Activated naive CD4-positive, alpha-beta T cell treated with anti-CD3 and anti-CD28 coated beads, Interleukin-2, amount 50 U/mL, for 72 hours (primary cell): Measurements from ENCODE around the gene COCH. TPM values are rescaled to one million over a fixed set of nuclear protein-coding genes. Genes with fewer than 3 reads are reported as not detected.

ENCODE experiments used
- ATAC-seq, 2 donors: fragments of 150-1000 bp; cut with Tn5 transposase; 2 replicates each; pipeline ENCODE4 v1.10.0; 2021; ENCODE audit warnings: mild to moderate bottlenecking in 2 of 2, moderate library complexity in 2 of 2
- DNase-seq, 2 donors: peaks; one replicate each; pipeline ENCODE4 v3.0.0; 2021 to 2022; ENCODE audit warnings: low spot score in 2 of 2
- H3K27ac Mint-ChIP-seq, 2 donors: one replicate each; pipeline ENCODE4 v1.8.0; 2022; ENCODE audit warnings: mild to moderate bottlenecking in 2 of 2, mixed read lengths in 2 of 2
- H3K36me3 Mint-ChIP-seq, 2 donors: one replicate each; pipeline ENCODE4 v1.8.0; 2022; ENCODE audit warnings: mixed read lengths in 2 of 2
- H3K9me3 Mint-ChIP-seq, 2 donors: one replicate each; pipeline ENCODE4 v1.8.0; 2022; ENCODE audit warnings: mixed read lengths in 2 of 2
- total RNA-seq, 2 donors: library from RNA; stranded (reverse); gene quantifications; one replicate each; pipeline ENCODE4 v1.2.3, GENCODE V29; 2022

The COCH gene
- 1 to 10 TPM in 1 of 2 donors, under 1 TPM in 1; 0.57 to 1.4 TPM for total RNA-seq

GRCh38 chr14:30874120-30874998 lies at the start of gene COCH:
Gene COCH (plus strand): TSS chr14:30874559. CDS start chr14:30874939, 380 bp downstream.
- Mint-ChIP-seq H3K36me3 (peaks cover 0 to 9% of the 10 kb centered on the region in 2 donors), H3K27ac (no peak within 1 kb of the TSS), H3K9me3 (no peaks in the 10 kb centered on the region)
- ATAC-seq (peak; percentile 76 to 88), DNase-seq (peak in 1 of 2 donors; percentile 36)

DNA sequence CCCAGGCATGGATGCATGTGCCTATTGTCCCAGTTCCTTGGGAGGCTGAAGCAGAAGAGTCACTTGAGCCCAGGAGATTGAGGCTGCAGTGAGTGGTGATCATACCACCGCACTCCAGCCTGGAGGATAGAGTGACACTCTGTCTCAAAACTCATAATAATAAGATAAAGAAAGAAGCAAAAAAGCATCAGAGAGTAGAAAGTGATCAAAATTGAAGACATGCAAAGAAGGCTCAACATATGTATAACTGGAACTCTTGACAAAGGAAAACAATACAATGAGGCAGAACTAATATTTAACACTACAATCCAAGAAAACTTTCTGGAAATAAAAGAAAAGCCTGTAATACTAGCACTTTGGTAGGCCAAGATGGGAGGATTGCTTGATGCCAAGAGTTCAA lies 48.3 kb upstream of the COCH start:
- peaks cover 12 to 18% of the 10 kb centered on the region in 2 donors for H3K9me3 Mint-ChIP-seq
- no peak for ATAC-seq
- DNase-seq, result no peak
- H3K36me3 Mint-ChIP-seq, result peaks cover 8 to 13% of the 10 kb centered on the region in 2 donors
- no peak overlapping the region for H3K27ac Mint-ChIP-seq

GRCh38 chr14:30829853-30830252 lies 44.5 kb upstream of the COCH start:
- DNase-seq (no peak), ATAC-seq (no peak)
- Mint-ChIP-seq H3K27ac (no peak overlapping the region), H3K36me3 (peaks cover 10 to 15% of the 10 kb centered on the region in 2 donors), H3K9me3 (peaks cover 10 to 25% of the 10 kb centered on the region in 2 donors)

- H3K27ac Mint-ChIP-seq, result no peak overlapping the region
- no peak for ATAC-seq
- peaks cover 9 to 10% of the 10 kb centered on the region in 2 donors for H3K36me3 Mint-ChIP-seq
- H3K9me3 Mint-ChIP-seq, result peaks cover 10 to 18% of the 10 kb centered on the region in 2 donors
- no peak for DNase-seq
Observed at GRCh38 chr14:30834353-30834752, 40.0 kb upstream of the COCH start.

DNA sequence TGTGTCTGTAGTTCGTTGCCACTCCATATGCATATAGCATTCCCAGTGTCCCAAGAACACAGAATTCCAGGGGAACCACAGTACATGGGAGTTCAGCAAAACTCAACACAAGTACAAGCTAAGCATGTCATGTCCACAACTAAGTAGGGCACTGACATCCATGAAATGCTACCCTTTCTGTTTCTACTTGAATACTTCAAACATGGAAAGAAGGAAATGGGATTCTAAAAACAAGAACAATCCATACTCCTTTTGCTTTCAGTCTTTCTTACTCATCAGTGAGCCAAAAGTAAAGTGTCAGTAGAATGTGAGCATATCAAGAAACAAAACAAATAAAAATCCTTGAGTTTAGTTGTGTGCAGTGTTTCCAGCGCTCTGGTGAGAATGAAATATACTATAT lies 36.0 kb upstream of the COCH start:
- peaks cover 10 to 12% of the 10 kb centered on the region in 2 donors for H3K9me3 Mint-ChIP-seq
- peaks cover 9 to 10% of the 10 kb centered on the region in 2 donors for H3K36me3 Mint-ChIP-seq
- no peak overlapping the region for H3K27ac Mint-ChIP-seq
- no peak for ATAC-seq
- no peak for DNase-seq

DNA sequence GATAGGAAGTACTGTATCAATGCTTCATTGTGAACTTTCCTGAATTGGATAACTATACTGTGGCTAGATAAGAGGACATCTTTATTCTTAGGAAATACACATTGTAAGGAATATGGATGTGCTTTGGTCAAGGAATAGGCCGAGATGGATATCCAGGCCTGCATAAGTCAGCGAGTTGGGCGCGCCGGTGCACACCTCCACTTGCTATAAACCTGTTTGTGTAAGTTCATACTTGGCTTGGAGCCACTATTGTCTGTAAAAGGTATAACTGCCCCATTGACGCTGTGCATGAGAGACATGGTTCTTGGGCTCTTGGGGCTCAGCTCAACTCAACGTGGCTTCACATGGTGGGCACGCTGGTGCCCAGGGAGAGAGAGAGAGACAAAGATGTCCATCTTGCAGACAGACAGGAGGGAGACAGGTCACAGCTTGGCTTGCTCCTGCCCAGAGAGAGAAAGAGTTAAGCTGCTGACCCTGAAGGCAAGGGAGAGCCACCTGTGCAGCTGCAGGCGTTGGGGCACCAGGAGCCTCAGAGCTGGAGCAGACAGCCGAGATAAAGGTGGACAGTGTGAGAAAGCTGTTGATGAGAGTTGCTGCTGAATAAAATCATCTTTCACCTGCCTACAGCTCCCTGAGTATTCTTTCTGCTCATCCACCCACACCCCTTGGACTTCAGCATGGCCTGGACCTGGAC lies 34.1 kb upstream of the COCH start:
- DNase-seq (no peak), ATAC-seq (no peak)
- Mint-ChIP-seq H3K9me3 (peaks cover 2% of the 10 kb centered on the region in 2 donors), H3K36me3 (no peaks in the 10 kb centered on the region), H3K27ac (peak overlapping the region in 1 of 2 donors; percentile 61)

- DNase-seq, result no peak
- no peaks in the 10 kb centered on the region for H3K9me3 Mint-ChIP-seq
- H3K27ac Mint-ChIP-seq, result no peak overlapping the region
- no peaks in the 10 kb centered on the region for H3K36me3 Mint-ChIP-seq
- no peak for ATAC-seq
Observed at GRCh38 chr14:30842431-30842830, 31.9 kb upstream of the COCH start.

DNA sequence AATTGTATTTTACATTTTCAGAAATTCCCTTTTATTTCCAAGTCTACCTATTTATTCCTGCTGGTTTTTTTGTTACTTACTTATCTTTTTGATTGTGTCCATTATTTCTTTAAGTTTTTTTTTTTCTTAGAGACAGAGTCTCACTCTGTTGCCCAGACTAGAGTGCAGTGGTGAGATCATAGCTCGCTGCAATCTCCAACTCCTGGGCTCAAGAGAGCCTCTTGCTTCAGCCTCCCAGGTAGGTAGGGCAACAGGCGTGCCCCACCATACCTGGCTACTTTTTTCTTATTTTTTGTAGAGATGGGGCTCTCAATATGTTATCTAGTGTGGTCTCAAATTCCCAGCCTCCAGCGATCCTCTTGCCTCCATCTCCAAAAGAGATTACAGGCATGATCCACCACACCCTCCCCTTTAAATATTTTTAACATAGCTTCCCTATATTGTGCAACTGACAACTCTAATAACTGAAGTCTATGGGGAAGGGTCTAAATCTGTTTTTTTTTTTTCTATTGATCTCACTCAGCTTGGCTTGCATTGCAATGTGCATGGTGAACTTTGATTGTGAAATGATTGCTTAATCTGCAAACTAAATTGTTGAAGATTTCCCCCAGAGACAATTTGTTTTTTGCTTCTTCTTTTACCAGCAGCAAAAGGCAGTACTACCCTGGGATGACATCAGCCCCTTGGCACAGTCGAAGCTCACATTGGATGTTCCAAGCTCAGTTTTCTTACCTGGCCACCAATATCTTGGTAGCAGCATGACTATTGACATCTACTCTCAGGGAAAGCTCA lies 25.7 kb upstream of the COCH start:
- ATAC-seq (no peak), DNase-seq (no peak)
- Mint-ChIP-seq H3K27ac (no peak overlapping the region), H3K9me3 (no peaks in the 10 kb centered on the region), H3K36me3 (no peaks in the 10 kb centered on the region)

GRCh38 chr14:30849354-30849753 lies 25.0 kb upstream of the COCH start:
- no peak overlapping the region for H3K27ac Mint-ChIP-seq
- no peaks in the 10 kb centered on the region for H3K36me3 Mint-ChIP-seq
- DNase-seq, result no peak
- no peaks in the 10 kb centered on the region for H3K9me3 Mint-ChIP-seq
- ATAC-seq, result no peak

DNA sequence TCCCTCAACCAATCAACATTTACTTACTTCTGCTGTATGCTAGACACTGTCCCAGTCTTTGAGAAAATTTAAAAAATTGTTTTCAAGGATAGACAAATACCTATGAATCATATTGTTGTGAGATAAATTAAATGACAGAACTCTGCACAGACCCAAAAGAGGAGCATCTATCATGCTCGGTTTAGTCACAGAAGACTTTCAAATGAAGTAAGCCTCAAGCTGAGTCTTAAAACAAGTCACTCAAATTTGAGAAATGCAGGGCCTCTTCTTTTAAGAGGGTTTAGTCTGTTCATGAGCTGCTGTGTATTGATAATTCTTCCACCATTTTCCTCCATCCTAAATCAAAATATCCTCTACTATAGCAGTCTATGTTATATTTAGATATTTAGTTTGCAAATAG lies 24.4 kb upstream of the COCH start:
- no peaks in the 10 kb centered on the region for H3K36me3 Mint-ChIP-seq
- H3K9me3 Mint-ChIP-seq, result no peaks in the 10 kb centered on the region
- ATAC-seq (no peak), DNase-seq (no peak)
- H3K27ac Mint-ChIP-seq, result no peak overlapping the region

DNA sequence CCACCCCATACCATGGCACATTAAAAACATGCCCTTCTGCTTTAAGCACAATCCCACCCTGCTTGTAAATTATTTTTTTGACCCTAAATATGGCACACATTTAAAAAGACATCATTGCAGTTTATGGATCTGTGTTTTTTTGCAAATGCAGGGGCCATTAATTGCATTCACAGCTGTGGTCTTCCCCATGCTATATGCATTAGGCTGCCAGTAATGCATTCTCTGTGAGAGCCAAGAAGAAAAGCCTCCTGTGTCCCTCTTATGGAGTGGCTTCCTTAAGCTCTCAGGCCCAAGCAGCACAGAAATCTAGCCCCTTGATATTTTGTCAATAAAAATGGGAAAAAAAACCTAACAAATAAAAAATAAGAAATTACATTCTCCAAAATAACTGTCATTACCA lies 20.4 kb upstream of the COCH start:
- no peak for DNase-seq
- Mint-ChIP-seq H3K36me3 (no peaks in the 10 kb centered on the region), H3K27ac (no peak overlapping the region), H3K9me3 (no peaks in the 10 kb centered on the region)
- ATAC-seq, result no peak

DNA sequence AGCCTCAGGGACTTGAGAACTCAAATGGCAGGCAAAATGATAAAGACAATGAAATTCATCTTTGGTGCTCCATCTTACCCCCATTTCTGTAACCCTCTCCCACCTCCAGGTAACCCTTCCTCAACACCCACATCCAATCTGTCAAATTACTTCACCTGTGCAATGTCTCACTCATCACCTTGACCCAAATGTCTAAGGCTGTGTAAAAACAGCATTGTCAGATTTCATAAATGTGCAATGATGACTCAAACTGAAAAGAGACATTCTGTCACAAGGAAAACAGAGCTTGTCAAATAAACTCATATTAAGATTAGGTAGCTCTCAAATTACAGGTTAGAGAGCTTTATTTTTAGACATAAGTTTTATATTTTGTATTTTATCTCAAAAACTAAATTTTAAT lies 19.9 kb upstream of the COCH start:
- Mint-ChIP-seq H3K27ac (no peak overlapping the region), H3K9me3 (no peaks in the 10 kb centered on the region), H3K36me3 (no peaks in the 10 kb centered on the region)
- ATAC-seq (peak; percentile 33 to 79), DNase-seq (no peak)

- H3K36me3 Mint-ChIP-seq, result no peaks in the 10 kb centered on the region
- ATAC-seq (peak; percentile 55 to 83), DNase-seq (no peak)
- no peaks in the 10 kb centered on the region for H3K9me3 Mint-ChIP-seq
- H3K27ac Mint-ChIP-seq, result peak overlapping the region in 1 of 2 donors; percentile 61
Observed at GRCh38 chr14:30855345-30856037, 18.9 kb upstream of the COCH start.

GRCh38 chr14:30861200-30861599 lies 13.2 kb upstream of the COCH start:
- no peaks in the 10 kb centered on the region for H3K9me3 Mint-ChIP-seq
- no peaks in the 10 kb centered on the region for H3K36me3 Mint-ChIP-seq
- DNase-seq (no peak), ATAC-seq (no peak)
- H3K27ac Mint-ChIP-seq, result no peak overlapping the region

GRCh38 chr14:30864934-30865333 lies 9.4 kb upstream of the COCH start:
- ATAC-seq (no peak), DNase-seq (no peak)
- Mint-ChIP-seq H3K9me3 (no peaks in the 10 kb centered on the region), H3K27ac (no peak overlapping the region), H3K36me3 (no peaks in the 10 kb centered on the region)

- Mint-ChIP-seq H3K27ac (no peak overlapping the region), H3K9me3 (no peaks in the 10 kb centered on the region), H3K36me3 (peaks cover 0 to 8% of the 10 kb centered on the region in 2 donors)
- ATAC-seq (no peak), DNase-seq (no peak)
Observed at GRCh38 chr14:30868736-30869135, 5.6 kb upstream of the COCH start.
